GM19395 (cell line): ENCODE data around the gene TMEM94.
"Not testable (repeated sequence)": the region's sequence is repeated elsewhere in the genome, so short reads cannot be mapped to it uniquely, and the experiment has no call there.

Experiments
- ATAC-seq: cut with Tn5 transposase; IDR thresholded peaks from one replicate; pipeline ENCODE4 v1.9.1; 2021; ENCODE audit warnings: mild to moderate bottlenecking, moderate library complexity; ENCODE audit not compliant: unreplicated experiment

TMEM94 gene

DNA sequence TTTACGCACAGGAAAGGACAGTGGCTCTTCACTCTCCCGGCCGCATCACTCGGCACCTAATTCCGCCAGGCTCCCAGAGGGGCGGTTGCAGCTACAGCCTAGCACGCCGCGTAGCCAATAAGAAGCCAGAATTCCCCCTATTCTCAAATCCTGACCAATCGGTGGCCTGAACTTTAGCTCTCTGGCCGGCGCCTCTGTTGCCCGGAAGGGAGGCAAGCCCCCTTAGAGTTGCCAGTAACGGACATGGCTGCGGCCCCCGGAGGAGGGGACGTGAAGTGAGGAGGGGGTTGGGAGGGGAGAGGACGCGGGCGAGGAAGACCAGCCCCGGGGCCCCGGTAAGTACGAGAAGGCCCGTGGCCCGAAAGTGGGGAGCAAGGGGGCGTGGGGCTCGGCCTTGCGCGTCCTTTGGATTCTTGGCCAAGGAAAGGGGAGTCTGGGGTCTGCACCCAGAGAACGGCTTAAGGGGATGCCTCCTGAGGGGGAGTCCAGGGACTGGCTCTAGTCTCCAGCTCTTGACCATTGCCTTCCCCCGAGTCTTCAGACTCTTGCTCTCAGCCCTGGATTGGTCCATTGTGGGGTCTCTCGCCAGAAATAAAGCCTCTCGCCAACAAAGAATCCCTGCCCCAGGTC, at the start of gene TMEM94:
Gene TMEM94, plus strand, starts transcription at position 219 of the 630 bp plus-strand sequence. CDS start 15,271 bp downstream, outside the sequence.
- peak; percentile 93 for ATAC-seq

GRCh38 chr17:75407655-75408352, 48.6 kb upstream of the TMEM94 start:
- no peak for ATAC-seq

- ATAC-seq, result no peak
Observed at GRCh38 chr17:75410141-75410540, 46.3 kb upstream of the TMEM94 start.

DNA sequence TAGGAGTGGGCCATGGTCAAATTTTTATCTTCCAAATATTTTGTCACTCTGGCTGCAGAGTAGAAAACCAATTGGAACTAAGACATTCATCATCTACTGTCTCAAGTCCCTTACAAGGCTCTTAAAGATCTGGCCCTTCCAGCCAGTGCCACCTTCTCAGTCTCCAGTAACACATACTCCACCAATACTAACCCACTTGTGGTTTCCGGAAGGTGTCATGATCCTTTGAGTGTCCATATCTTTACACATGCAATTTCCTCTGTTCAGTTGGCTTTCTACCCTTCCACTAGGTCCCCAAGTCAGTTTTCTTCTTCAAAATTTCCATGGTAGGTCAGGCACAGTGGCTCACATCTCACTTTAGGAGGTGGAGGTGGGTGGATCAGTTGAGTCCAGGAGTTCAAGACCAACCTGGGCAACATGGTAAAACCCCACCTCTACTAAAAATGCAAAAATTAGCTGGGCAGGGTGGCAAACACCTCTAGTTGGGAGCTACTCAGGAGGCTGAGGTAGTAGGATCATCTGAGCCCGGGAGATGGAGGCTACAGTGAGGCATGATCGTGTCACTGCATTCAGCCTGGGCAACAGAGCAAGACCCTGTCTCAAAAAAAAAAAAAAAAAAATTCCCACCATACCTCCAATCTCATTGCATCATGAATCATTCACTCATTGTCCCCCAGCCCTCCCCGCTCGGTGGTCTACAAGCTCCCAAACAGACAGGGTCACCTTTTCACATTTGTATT, 44.9 kb upstream of the TMEM94 start:
- ATAC-seq, result no peak

DNA sequence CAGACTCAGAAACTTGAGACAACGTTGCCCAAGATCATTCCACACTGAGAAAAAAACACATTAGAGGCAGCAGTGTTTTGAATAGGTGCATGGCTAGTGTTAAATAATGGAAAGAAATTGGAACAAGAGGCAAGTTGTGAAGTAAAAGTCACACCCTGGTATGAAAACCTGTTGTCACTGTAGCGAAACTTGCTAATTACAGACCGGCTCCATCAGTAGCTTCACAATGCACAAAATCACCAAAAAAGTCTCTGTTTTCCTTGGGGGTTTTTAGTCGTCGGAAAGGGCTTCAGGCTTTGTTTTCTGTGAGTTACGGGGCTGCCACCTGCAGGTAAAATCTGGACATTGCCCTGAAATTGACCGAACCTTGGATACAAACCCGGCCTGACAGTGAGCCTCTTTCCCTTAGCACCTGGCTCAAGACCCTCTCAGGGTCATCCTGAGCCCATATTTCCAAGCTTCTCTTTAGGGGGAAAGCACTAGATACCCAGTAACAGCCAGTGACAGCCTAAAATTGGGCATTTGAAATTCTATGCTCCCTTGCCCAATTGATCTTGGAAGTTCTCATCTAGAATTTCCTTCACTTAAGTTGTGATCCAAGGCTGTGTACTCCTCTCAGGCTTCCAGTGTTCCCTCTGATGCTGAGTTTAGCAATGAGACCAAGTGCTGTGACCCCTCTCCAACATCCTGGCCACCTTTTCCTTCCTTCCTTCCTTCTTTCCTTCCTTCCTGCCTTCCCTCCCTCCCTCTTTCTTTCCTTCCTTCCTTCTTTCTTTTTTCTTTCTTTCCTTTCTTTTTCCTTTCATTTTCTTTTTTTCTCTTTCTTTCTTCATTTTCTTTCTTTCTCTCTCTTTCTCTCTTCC, 43.7 kb upstream of the TMEM94 start:
- ATAC-seq, result peak; percentile 67

DNA sequence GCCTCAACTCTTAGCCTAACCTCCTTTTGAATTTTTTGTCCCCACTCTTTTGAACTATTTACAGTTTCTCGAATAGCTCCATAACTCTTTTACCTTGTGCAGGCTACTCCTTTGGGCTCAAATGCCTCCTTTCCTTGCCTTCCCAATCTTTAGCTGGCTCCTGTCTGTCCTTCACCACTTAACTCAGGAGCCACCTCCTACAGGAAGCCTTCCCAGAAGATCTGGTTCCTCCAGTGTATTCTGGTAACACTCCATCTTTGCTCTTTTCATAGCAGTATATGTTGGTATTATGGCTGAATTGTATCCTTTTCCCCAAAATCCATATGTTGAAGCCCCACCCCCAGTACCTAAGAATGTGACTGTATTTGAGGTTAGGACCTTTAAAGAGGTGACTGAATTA, 41.9 kb upstream of the TMEM94 start:
- no peak for ATAC-seq

DNA sequence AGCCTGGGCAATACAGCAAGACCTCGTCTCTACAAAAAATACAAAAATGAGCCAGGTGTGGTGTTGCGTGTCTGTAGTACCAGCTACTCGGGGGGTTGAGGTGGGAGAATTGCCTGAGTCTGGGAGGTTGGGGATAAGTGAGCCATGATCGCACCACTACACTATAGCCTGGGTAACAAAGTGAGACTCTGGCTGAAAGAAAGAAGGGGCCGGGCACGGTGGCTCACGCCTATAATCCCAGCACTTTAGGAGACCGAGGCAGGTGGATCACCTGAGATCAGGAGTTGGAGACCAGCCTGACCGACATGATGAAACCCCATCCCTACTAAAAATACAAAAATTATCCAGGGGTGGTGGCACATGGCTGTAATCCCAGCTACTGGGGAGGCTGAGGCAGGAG, 40.4 kb upstream of the TMEM94 start:
- no peak for ATAC-seq

DNA sequence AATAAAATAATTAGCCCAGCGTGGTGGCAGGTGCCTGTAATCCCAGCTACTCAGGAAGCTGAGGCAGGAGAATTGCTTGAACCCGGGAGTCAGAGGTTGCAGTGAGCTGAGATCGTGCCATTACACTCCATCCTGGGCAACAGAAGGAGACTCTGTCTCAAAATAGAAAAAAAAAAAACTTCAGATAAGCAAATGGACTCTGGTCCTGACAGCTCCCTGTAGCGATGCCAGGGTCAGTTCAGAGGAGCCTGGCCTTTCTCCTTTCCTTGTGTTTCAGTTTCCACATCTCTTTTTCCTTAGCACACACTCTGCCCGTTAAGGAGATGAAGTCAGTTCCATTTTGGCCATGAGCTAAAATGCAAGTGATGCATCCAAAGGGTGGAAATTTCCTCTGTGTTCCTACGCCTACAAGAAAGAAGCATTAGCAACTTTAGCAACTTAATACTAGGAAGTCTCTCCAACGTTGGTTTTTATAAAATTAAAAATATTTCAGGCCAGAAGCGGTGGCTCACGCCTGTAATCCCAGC, 39.3 kb upstream of the TMEM94 start:
- ATAC-seq, result no peak

GRCh38 chr17:75418531-75418930, 37.9 kb upstream of the TMEM94 start:
- ATAC-seq, result no peak

DNA sequence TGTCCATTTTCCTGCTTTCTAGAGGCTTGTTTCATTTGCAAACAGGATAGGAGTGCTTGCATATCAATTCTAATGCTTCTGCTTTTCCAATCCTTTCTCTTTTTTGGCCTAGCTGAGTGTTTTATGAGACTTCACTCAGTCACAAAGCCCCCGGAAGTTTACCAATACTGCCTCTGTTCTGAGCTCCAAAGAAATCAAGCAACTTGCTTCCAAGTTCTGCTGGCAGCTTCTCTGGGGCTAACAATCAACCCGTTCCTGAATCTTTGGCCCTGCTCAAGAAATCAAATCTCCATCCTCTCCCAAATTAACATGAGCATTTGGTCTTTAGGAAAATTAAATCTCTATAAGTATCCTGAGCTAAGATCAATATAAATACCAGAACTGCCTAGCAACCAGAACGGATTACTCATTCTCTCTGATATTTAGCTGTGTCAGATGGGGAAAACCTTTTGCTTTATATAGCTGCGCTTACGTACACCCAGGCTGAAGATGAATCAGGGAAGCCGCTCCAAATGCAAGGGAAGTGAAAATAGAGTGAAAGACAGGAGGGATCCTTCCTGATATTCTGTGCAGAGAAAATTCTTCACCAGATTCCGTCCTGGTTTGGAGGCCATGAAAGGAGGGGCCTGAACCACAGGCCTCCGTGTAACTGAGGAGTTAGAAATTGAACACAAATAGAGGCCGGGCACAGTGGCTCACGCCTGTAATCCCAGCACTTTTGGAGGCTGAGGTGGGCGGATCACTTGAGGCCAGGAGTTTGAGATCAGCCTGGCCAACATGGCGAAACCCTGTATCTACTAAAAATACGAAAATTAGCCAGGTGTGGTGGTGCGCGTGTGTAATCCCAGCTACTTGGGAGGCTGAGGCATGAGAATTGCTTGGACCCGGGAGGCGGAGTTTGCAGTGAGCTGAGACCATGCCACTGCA, 27.6 kb upstream of the TMEM94 start:
- ATAC-seq, result no peak

DNA sequence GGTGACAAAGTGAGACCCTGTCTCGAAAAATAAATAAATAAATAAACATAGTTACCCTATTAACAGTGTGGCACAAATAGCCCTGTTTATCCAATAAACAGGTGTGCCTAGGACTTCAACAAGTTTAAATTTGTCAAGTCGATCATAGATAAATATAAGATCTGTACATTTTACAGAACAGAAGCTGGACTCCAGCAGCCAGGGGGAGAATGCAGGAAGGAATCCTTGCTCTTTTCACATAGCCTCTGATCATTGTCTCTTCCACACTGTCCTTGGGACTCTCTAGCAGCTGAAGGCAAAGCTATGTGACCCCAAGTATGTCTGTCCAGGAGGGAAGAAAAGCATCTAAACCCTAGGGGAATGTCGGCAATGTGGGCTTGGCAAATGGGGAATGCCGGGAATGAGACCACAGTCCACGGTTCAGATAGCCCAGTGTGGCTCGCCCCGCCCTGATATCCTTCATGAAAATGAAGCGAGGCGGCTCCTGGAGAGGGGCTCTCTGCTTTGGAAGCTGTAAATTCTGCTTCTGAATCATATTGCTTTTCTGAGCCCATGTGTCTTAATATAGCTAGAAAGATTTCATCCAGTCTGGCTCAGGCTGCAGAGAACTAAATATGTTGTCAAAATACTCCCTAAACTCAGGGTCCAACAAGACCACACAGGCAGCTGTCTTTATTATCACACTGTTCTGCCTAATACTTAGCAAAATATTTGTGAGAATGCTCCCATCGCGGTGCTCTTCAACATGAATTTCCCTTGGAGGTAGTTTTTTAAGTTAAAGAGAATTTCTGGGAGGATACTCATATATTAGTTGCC, 26.1 kb upstream of the TMEM94 start:
- no peak for ATAC-seq

- no peak for ATAC-seq
Observed at GRCh38 chr17:75433218-75433783, 23.1 kb upstream of the TMEM94 start.

GRCh38 chr17:75434433-75434832, 22.0 kb upstream of the TMEM94 start:
- not testable (repeated sequence) for ATAC-seq

- not testable (repeated sequence) for ATAC-seq
Observed at GRCh38 chr17:75437404-75437803, 19.0 kb upstream of the TMEM94 start.

- ATAC-seq, result no peak
Observed at GRCh38 chr17:75439287-75439686, 17.1 kb upstream of the TMEM94 start.

DNA sequence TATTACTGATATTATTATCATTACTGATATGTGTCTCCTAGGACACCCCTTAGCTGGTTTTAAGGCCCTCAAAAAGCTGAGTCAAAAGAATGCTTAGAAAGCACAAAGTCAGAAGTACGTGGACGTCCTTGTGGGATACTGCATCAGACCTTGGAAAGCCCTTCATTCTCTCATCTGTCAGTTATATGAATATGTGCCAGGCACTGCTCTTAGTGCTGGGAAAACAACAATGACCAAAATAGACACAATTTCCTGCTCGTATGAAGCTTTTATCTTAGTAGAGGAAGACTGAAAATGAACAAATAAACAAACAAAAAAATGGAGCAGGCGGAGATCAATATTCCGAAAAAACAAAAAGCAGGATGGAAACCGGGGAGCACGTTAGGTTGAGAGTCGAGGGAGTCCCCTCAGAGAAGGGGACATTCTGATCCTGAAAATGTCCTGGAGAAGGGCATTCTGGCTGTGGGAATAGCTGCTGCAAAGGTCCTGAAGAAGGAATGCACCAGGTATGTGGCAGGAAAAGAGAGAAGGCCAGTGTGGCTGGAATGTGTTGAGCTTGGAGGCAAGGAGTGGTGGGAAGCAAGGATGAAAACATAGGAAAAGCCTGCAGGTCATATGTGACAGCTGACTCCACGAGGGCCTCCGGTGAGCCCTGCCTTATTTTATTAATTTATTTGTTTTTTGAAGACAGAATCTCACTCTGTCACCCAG, 15.5 kb upstream of the TMEM94 start:
- no peak for ATAC-seq

- ATAC-seq, result no peak
Observed at GRCh38 chr17:75442168-75443103, 14.0 kb upstream of the TMEM94 start.
